Measurements from ENCODE around the gene DCAF5.
A peak's percentile ranks its signal among the peaks of the same experiment; 100 is the strongest.

DCAF5 gene

DNA sequence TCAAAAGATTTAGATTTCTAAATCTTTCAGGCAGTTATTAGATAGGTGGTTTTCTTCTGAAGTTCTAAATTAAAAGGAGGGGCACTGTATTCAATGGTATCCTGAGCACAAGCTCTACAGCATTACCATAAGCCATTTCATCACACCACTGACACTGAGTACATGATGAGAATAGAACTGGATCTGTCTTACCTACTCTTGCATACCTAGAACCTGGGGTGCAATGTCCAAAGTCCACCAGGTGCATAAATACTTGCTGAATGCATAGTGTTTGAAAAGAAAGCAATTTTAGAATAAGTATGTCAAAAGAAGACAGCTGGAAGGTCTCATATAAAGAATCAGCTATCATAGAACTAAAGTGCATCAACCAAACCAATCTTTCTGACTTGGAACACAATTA is 88.3 kb downstream of the DCAF5 start:
- no peak for DNase-seq

DNA sequence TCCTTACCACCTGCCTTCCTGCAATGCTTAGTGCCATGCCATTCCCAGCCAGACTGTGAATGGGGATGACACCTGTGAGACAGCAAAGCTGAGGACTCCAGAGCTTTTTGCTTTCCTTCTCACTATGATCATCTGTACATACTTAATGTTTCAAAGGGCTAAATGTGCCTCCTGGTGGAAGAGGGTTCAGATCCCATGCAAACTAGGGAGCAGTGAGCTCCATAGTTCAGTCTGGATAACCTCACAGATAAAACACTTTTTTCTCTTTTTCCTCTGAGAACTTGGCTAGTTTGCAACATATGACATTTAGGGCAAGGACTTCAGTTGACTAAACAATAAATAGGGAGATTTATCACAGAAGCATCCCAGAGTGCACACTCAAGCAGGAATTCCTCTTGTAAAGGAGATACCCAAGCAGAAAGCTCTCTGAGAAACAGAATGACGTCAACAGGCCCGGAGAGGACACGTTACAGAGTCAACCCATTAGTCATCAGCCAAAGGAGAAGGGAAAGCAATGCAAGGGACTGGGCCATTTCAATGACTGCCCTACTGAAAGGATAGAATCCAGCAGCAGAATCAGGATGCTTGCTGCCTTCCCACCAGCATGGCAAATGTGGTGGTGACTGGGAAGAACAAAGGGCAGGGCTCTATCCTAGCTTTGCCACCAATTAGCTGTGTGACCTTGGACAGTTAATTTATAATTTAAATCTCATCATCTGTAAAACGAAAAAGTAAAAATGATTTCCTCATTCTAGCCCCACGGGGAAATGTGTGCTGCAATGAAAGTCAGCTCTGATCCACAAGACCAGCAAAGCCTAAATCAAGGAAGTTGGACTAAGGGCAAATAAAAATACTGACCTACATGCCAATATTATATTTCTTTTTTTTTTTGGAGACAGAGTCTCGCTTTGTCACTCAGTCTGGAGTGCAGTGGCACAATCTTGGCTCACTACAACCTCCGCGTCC is 93.0 kb downstream of the DCAF5 start:
- DNase-seq, result no peak

DNA sequence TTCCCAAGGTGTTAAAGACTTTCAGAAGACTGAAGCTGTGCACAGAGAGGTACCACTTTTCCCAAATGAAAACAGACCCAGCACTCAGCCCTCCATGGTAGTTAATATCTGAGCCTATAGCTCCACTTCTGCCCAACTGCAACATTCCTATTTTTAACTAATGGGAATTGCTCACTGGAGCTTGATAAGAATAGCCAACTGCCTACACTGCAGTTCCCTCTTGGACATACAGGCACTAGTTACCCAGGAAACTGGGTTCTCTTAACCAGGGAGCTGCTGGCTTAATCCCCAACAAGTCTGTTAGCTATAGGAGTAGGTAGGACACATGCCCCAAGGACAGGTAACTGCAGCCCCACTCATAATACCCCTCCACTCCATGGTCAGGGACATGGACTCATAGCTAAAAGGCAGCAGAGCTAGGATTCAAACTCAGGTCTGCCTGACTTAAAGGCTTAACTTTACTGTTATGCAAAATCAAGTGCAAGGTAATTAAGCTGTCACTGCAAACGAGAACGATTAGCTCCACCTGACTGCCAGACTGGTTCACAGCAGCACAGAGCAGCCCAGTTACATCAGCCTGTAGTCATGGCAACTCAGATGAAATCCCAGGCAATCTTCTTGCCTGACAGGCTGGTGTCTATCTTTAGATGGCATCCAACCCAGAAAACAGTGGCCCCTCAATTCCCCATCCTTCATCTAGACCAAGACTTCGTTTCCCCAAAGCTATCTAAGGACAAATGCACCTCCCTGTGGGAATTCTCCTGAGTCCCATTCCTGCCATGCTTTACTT is 96.7 kb downstream of the DCAF5 start:
- no peak for DNase-seq

DNA sequence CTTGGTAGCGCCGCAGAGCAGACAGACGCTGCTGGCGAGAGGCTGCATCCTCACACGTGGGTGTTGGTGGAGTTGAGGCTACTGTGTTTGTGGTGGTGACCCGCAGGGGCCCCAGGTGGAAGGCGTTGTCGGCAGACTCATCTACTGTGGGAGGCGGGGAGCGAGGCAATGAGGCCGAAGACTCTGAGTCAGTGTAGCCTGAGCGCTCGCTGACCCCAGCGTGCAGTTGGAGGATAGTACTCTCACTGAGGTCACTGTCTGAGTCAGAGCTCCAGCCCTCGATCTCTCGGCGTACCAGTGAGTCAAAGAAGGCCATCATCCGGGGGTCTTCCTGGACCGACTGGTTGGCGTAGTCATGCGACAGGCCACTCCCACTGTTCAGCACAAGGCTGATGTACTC is 97.8 kb downstream of the DCAF5 start:
- no peak for DNase-seq

DNA sequence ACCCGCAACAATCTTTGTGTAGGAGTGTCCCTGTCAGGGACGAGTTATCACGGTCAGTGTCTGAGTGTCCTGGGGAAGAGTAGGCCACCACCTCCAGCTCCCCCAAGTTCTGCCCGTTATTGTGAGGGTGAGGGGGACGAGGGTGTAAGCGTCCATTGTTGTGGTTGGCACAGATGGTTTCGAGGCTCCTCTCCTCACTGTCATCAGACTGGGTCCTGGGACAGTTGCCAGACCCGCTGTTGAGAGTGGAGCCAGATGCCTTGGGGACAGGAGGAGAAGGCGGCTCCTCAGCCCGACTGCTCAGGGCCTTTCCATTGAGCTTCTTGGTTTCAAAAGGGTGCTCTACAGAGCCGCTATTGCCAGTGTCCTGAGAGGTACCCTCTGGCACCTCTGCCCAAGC is 98.9 kb downstream of the DCAF5 start:
- DNase-seq, result no peak

DNA sequence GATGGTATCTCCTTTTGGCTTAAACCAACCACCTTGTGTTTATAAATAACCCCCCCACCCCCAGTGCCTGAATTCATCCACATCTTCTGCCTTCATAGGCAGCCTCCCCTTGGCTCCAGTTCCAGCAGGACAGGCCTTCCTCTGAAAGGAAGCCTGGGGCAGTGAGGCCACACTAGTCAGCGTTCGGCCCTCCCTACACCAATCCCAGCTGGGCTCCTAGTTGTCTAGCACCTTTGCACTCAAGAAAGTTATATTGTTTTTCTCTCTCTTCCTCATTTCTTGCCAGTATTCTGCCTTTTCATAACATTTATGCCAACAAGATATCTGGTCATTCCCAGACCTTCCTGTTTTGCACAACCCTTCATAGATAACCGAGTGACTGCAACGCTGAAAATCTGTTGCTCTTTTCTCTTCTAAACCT is 100.7 kb downstream of the DCAF5 start:
- DNase-seq, result no peak

DNA sequence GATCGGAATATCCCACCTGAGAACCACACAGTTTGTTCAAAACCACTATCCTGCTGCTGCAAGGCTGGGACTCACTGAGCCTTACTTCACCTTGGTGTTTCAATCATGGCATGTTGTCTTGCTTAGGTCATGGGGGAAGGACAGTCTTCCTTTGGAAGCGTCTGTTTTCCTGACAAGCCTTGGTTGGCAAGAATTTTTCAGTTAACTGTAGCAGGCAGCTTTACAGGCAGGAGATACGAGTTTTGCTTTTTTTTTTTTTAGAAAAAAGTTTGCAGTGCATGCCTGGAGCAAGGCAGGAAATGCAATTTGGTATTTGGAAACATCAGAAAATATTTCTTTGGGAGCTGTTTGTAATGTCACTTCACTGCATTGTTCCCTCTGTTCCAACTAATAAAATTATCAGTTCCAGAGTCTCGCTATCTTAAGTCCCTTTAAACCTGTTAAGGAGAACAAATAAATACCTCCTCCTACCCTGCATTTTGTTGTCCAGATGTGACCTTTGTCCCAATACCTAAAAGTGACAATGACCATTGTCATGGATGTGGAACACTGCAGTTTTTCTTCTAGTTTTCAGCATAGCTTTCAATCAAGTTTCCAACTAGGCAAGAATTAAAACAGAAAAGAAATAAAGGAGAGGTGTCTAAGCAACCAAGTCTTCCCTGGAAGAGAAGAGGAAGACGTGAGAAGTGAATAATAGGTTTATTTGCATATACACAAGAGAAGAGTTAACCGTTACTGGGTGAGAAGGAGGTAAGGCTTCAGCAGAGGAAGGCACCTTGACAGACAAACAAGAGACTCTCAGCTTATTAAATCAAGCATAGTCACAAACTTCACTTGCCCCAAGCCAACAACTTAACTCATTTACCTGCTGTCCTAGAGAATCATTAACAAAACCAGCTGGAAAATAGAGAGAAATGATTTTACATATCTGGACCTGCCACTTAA is 102.4 kb downstream of the DCAF5 start:
- DNase-seq, result no peak

DNA sequence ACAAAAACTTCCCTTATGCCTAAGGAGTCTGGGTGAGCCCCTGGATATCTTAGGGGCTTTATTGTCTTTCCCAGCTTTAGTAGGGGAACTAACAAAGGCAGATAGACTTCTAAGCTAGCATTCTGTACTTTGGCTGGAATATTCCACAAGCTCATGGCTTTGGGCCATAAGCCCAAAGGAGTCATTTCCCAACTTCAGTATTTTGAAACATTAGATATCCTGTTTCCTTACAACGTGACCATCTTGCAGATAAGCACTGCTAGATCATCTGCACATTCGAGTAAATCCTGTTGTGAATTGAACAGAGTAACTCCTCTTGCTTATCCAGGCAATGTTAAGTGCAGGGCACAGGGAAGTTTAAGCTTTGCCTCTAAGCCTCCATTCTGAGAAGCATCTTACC is 103.2 kb downstream of the DCAF5 start:
- DNase-seq, result peak; percentile 14

DNA sequence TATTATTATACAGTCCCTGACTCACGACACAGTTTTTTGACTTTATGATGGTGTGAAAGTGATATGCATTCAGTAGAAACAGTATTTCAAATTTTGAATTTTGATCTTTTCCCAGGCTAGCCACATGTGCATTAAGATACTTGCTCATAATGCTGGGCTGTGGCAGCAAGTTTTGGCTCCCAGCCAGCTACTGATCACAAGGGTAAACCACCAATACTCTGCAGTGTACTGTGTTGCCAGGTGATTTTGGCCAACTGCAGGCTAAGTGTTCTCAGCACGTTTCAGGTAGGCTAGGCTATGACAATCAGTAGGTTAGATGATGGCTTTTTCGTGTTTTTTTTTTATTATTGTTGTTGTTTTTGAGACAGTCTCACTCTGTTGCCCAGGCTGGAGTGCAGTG is 104.5 kb downstream of the DCAF5 start:
- peak; percentile 21 for DNase-seq

DNA sequence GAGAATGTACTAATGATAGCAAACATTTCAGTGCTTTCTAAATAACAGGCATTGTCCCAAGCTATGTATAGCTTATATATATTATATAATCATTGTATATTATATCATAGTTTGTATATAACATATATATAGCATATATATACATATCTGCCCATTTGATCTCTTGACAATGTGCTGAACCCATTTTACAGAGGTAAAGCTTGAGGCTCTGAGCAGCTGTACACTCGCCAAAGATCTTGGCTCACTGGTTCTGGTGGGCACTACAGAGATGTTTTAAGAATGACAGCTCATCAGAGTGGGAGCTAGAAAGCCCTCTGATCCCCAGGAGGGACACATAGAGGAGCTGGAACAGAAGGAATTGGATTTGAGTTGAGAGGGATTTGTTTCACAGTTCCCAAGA is 105.7 kb downstream of the DCAF5 start:
- DNase-seq, result no peak

DNA sequence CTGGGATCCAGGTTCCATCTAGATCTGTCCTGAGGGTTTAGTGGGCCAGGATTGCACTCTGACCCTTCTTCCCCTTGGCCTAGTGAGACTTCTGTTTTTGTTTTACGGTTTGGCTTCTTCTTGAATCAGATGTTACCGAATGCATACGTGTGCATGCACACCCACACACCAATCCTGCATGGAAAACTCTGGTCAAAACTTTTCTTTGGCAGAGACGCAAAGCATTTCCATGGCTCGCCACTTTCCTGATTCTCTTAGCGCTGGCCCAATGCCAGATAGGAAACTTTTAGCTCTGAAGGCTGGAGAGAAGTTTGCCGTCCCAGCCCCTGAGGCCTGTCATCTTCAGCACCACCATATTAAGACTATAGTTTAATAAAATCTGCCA is 106.5 kb downstream of the DCAF5 start:
- peak; percentile 46 for DNase-seq

DNA sequence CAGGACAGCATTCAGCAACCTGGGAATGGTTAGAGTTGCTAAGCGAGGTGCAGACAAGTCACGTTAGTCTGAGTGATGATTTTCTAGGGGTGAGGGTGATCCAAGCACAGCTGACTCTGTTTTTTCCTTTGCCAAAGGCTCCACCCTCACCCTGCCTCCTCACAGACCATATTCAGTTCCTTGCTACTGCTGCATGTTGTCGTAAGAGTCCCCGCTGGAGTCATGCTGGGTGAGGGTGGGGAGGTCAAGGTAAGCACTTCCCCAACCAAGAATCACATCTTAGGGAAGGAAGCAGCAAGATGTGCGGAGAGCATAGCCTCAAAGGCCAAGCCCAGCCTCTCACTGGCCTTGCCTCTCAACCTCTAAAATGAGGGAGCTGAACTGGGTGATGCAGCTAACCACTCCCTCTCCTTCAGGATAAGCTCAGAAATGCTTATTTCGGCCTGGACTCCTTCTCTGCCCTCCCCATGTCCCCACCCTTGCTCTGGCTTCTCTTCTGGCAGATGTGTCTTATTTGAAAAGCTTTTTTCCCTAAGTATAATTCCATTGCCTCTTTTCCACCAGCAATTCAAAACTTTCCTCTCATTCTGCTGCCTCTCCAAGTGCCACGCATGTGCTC is 107.0 kb downstream of the DCAF5 start:
- DNase-seq, result peak; percentile 23

DNA sequence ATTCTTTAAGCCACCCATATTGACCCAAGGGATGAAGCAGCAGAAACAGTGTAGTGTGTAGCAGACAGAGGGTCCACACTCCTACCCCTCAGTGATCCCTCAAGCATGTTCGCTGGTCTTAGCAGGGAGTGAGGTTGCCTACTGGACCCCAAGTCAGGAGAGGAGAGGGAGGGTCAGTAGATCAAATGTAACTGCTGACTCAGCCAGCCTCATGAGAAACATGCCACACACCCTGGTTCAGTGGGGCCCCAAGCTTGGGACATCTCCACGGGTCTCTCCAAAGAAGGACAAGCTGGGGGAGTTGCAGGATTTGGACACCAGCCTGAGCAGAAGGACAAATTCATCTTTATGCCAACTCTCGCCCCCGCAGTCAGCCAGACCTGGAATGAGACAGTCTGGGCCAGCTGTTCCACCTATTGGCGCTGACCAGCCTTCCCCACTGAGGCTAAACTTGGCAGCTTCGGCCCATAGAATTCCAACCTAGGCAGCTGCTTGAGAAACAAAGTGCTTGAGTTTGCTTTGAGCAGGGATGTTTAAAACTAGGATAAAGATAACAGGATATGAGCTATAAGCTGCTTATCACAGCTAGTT is 107.9 kb downstream of the DCAF5 start:
- DNase-seq, result peak; percentile 10

DNA sequence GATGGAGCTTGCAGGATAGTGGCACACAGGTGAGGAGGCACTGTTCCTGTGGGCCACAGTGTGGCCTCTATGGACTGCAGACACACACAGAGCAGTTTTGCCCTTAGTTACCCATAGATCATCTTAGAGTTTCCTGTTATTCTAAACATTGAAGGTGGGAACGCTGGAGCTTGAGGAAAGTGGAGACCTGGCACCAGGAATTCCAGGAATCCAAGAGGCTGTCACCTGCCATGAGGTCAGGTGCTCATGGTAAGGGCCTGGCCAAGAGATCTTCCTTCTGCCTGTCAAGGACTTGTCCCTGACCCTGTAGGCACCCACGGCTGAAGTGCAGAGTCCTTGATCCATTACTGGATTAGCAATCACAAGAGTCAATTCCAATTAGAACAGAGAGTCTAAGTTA is 108.6 kb downstream of the DCAF5 start:
- DNase-seq, result no peak

DNA sequence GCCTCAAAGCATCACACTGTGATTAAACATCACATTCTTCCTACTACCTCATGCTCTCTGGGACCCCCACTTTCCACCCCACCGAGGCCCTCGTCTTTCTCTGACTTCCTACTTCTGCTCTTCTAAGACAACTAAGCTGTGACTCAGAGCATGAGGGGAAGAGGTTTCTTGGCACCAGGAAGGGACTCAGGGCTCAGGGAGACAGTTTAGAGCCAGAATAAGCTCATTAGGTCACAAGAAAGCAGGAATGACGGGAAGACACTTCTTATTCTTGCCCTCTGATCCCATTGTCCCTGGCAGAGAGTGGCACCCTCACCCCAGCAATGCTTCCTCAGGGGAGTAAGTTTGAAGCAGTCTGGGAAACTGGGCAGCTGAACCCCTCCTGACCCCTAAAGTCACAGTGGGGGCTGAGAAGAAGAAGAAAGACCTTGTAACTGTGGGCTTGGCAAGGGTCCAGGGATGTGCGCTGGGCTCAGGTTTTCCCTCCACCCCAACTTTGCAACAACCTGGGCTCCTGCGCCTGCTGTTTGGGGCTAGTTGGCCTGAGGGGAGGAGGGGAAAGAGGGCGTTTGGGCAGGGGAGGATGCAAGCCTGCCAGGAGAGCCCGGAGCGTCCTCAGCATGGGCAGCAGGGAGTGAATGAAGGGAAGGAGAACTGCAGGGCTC is 109.2 kb downstream of the DCAF5 start:
- peak; percentile 10 for DNase-seq

DNA sequence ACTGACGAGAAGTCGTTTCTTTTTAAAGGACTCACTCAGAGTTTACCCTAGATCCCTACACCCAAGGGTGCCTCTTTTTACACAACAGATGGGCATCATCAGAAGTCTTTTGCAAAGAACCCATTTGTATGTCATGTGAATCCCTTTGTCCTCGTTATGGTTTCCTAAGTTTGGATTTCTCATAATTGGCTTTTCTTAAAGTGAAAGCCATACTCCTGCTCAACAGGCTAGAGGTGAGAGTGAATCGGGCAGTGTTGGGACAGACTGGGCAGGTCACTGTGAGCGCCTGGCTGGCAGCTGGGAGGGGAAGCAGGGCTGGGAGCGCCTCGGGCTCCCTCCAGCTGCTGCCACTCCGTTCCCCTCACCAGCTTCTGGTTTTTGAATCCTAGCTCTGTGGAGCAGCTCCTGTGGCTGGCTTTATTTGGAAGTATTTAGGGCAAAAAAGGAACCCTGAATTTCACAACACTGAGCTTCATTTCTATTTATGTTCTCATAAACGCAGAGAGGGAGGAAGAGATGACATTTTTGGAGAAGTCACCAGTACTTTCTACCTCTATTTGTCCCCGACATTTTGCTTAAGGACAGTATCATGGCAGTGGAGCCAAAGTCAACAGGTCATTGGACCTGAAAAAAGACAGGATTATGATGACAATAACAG is 110.0 kb downstream of the DCAF5 start:
- DNase-seq, result peak; percentile 23

DNA sequence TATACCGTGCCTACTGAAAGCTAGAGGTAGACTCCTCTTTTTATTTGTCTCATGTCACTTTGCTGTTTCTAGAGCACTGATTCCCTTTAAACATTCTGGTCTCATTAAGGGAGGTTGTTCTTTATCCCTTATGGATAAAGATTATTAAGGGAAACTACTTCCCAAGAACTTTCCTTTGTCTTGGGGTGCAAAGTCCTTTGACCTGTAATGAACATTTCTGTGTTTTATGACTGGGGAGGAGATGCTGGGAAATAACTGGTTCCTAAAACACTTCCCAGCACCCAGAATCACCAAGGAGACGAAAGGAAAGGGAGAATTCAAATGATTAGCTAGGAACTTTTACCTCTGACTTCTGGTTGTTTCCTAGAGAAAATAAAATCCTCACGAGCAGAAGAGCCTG is 110.6 kb downstream of the DCAF5 start:
- DNase-seq, result no peak

DNA sequence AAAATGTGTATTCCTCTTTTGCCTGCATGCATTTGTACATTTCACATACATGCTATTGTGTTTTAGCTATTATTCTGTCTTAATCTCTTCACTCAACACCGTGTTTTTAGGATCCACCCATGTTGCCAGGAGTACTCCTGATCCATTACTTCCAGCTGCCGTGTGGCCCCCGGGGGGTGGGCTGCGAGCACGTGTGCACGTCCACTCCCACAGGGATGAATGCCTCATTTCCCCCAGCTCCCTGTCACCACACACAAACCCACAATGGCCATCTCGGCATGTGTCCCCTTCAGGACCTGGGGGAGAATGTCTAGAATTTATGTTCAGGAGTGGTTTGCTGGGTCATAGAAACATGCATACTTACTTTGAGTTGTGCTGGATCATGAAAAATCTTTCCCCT is 111.1 kb downstream of the DCAF5 start:
- DNase-seq, result peak; percentile 34

DNA sequence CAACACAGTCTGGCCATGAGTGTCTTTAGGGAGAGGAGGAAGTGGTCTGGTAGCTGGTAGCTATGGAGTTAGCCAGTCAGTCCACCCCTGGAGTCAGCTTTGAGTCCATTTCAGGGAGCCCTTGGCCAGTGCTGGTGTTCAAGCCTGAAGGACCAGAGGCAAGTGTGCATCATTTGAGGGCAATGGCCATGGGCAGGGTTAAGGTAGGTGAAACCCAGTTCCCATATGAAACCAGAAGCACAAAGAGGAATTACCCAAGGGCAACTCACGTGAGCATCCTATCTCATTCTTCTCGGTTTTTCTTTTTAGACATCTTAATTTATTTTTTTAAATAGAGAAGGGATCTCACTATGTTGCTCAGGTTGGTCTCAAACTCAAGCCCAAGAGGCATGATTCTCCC is 112.6 kb downstream of the DCAF5 start:
- DNase-seq, result no peak

DNA sequence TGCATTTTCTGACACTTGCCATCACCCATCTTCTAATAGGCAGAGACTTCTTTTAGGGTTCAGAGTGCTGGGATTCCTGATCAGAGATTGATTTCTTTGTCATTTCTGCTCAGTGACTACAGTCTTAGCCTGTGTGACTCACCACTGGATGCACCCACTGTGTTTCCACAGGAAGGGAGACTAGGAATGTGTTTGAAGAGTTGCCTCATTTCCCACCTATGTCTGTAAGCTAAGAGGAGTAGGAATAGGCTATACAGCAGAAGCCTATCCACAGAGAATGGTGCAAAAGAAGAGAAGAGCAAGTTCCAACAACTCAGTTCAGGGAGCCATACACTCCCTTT is 113.7 kb downstream of the DCAF5 start:
- no peak for DNase-seq
